PC-9 (cell line): ENCODE results near the gene TMEM119. TPM values are rescaled to one million over a fixed set of nuclear protein-coding genes. Genes with fewer than 3 reads are reported as not detected.
"Not testable (repeated sequence)": the region's sequence is repeated elsewhere in the genome, so short reads cannot be mapped to it uniquely, and the experiment has no call there.

Experiments
- BruUV-seq: library from RNA; stranded (reverse); fragments of 400-500 nt; replicated peaks from 2 replicates; lab custom pipeline; 2021; lab: Mats Ljungman, UMichigan
- CTCF ChIA-PET: fragments of 300-600 bp; sonication (Branson Sonifier 250); formaldehyde crosslinking; loops from one replicate; lab custom pipeline; 2022; ENCODE audit warnings: antibody characterized with exemption; lab: Charles Lee
- POLR2A ChIA-PET: fragments of 300-600 bp; sonication (Branson Sonifier 250); formaldehyde crosslinking; loops from one replicate; lab custom pipeline; 2022; ENCODE audit warnings: antibody characterized with exemption; ENCODE audit not compliant: unreplicated experiment; lab: Charles Lee
- DNase-seq, 2 experiments: peaks; one replicate each; pipeline versions ENCODE4 v3.0.0 to v3.0.0-alpha.2; 2015 to 2022; ENCODE audit warnings: mixed read lengths in 1 of 2
- H2AFZ ChIP-seq: fragments of 200-600 bp; sonication (generic); 2 replicates; pipeline ENCODE4 v1.8.1; 2017; ENCODE audit warnings: antibody characterized with exemption
- H3F3A ChIP-seq: fragments of 200-600 bp; sonication (generic); 2 replicates; pipeline ENCODE4 v1.8.1; 2017; ENCODE audit warnings: antibody characterized with exemption, mild to moderate bottlenecking, low read depth; ENCODE audit not compliant: insufficient read depth
- H3K27ac ChIP-seq: fragments of 200-600 bp; sonication (generic); 2 replicates; pipeline ENCODE4 v1.6.1; 2016; ENCODE audit warnings: mixed run types
- H3K27me3 ChIP-seq: fragments of 200-600 bp; sonication (generic); 2 replicates; pipeline ENCODE4 v1.6.1; 2016; ENCODE audit warnings: low read depth, mixed run types; ENCODE audit not compliant: insufficient read depth
- H3K36me3 ChIP-seq: fragments of 200-600 bp; sonication (generic); 2 replicates; pipeline ENCODE4 v1.6.1; 2016; ENCODE audit warnings: low read depth, mixed run types
- H3K4me1 ChIP-seq: fragments of 200-600 bp; sonication (generic); replicated peaks from 2 replicates; pipeline ENCODE4 v1.6.1; 2016; ENCODE audit warnings: mixed run types; ENCODE audit not compliant: insufficient read depth
- H3K4me2 ChIP-seq: fragments of 200-600 bp; sonication (generic); 2 replicates; pipeline ENCODE4 v1.6.1; 2017; ENCODE audit warnings: mixed run types
- H3K4me3 ChIP-seq: fragments of 200-600 bp; sonication (generic); 2 replicates; pipeline ENCODE4 v1.6.1; 2016; ENCODE audit warnings: mixed run types
- H3K79me2 ChIP-seq: fragments of 200-600 bp; sonication (generic); 2 replicates; pipeline ENCODE4 v1.6.1; 2017; ENCODE audit warnings: low read depth, mixed run types
- H3K9me2 ChIP-seq: fragments of 200-600 bp; sonication (generic); 2 replicates; pipeline ENCODE4 v1.8.1; 2017; ENCODE audit warnings: mild to moderate bottlenecking; ENCODE audit not compliant: insufficient read depth
- H3K9me3 ChIP-seq: fragments of 200-600 bp; sonication (generic); 2 replicates; pipeline ENCODE4 v1.8.1; 2016; ENCODE audit warnings: low read depth; ENCODE audit not compliant: insufficient read depth
- H4K20me1 ChIP-seq: fragments of 200-600 bp; sonication (generic); 2 replicates; pipeline ENCODE4 v1.8.1; 2017; ENCODE audit not compliant: insufficient read depth
- EZH2 ChIP-seq: fragments of 200-600 bp; sonication (generic); IDR thresholded peaks from 2 replicates; pipeline ENCODE4 v1.8.0; 2017; ENCODE audit warnings: antibody characterized with exemption, low read depth
- intact Hi-C: fragments of 100-400 bp; cut with micrococcal nuclease; formaldehyde crosslinking; loops from one replicate; pipeline ENCODE4 v1.10.0; 2022; ENCODE audit not compliant: unreplicated experiment
- total RNA-seq: library from RNA; stranded (reverse); gene quantifications from 2 replicates; pipeline ENCODE4 v1.2.3, GENCODE V29; 2021
- TF ChIP-seq, protein P1 (sequence below): fragments of 200-600 bp; sonication (generic); conservative IDR thresholded peaks from 2 replicates; pipeline ENCODE4 v1.6.1; 2017; ENCODE audit warnings: mixed run types, antibody characterized with exemption, mild to moderate bottlenecking, moderate library complexity

TMEM119 gene
- total RNA-seq, 1 experiment from 2014 or later: not detected

DNA sequence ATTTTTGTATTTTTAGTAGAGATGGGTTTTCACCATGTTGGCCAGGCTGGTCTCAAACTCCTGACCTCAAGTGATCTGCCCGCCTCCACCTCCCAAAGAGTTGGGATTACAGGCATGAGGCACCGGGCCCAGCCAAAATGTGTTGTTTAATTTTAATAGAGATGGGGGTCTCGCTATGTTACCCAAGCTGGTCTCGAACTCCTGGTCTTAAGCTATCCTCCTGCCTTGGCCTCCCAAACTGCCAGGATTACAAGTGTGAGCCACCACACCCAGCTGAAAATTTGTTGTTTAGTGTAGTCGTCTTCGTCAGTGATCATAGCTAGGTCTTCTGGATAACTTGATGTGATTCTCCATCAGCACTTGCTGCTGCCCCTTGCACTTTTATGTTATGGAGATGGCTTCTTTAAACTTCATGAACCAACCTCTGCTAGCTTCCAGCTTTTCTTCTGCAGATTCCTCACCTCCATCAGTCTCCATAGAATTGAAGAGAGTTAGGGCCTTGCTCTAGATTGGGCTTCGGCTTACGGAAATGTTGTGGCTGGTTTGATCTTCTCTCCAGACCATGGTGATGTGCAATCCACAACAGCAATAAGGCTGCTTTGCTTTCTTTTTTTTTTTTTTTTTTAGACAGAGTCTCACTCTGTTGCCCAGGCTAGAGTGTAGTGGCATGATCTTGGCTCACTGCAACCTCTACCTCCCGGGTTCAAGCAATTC, 22.5 kb downstream of the TMEM119 start:
- CTCF ChIA-PET: interaction anchor here (0.5 kb wide), 1 partner anchor 823 kb away, joined by 4 read pairs; no protein-coding TSS in a partner anchor

DNA sequence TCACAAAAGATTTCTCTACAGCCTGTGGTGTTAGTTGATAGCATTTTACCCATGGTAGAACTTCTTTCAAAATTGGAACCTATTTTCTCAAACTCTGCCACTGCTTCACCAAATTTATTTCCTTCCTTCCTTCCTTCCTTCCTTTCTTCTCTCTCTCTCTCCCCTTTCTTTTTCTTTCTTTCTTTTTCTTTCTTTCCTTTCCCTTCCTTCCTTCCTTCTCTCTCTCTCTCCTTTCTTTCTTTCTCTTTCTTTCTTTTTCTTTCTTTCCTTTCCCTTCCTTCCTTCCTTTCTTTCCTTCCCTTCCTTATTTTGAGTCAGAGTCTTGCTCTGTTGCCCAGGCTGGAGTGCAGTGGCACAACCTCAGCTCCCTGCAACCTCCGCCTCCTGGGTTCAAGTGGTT, 23.6 kb downstream of the TMEM119 start:
- H3K4me2 ChIP-seq, H3K9me2 ChIP-seq, H3F3A ChIP-seq, H3K4me1 ChIP-seq, intact Hi-C loops, H3K27me3 ChIP-seq, H2AFZ ChIP-seq, H3K4me3 ChIP-seq, POLR2A ChIA-PET, DNase-seq, H3K27ac ChIP-seq, BruUV-seq, H3K36me3 ChIP-seq, H3K79me2 ChIP-seq, H4K20me1 ChIP-seq, H3K9me3 ChIP-seq: not testable (repeated sequence)
- CTCF ChIA-PET: interaction anchor here (0.6 to 0.7 kb wide), 3 partner anchors 44 to 401 kb away, joined by 9 to 16 read pairs (median 11); no protein-coding TSS in a partner anchor

More for the DNA sequence above, 22.5 kb downstream of the TMEM119 start:
- Histone ChIP-seq H3F3A (no peaks in the 10 kb centered on the region), H3K9me2 (no peaks in the 10 kb centered on the region), H3K79me2 (no peaks in the 10 kb centered on the region), H3K27ac (no peak overlapping the region), H2AFZ (no peak overlapping the region), H3K4me2 (no peak overlapping the region), H4K20me1 (no peaks in the 10 kb centered on the region), H3K36me3 (no peaks in the 10 kb centered on the region), H3K4me3 (no peak overlapping the region), H3K9me3 (no peaks in the 10 kb centered on the region), H3K4me1 (no peaks in the 10 kb centered on the region), H3K27me3 (no peaks in the 10 kb centered on the region)
- POLR2A ChIA-PET: no interaction called here
- intact Hi-C loops: no loop called here
- no TSS peak for BruUV-seq
- no peak for DNase-seq
- TF ChIP-seq EZH2: no peak
- TF ChIP-seq, protein P1, sequence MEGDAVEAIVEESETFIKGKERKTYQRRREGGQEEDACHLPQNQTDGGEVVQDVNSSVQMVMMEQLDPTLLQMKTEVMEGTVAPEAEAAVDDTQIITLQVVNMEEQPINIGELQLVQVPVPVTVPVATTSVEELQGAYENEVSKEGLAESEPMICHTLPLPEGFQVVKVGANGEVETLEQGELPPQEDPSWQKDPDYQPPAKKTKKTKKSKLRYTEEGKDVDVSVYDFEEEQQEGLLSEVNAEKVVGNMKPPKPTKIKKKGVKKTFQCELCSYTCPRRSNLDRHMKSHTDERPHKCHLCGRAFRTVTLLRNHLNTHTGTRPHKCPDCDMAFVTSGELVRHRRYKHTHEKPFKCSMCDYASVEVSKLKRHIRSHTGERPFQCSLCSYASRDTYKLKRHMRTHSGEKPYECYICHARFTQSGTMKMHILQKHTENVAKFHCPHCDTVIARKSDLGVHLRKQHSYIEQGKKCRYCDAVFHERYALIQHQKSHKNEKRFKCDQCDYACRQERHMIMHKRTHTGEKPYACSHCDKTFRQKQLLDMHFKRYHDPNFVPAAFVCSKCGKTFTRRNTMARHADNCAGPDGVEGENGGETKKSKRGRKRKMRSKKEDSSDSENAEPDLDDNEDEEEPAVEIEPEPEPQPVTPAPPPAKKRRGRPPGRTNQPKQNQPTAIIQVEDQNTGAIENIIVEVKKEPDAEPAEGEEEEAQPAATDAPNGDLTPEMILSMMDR: no peak

DNA sequence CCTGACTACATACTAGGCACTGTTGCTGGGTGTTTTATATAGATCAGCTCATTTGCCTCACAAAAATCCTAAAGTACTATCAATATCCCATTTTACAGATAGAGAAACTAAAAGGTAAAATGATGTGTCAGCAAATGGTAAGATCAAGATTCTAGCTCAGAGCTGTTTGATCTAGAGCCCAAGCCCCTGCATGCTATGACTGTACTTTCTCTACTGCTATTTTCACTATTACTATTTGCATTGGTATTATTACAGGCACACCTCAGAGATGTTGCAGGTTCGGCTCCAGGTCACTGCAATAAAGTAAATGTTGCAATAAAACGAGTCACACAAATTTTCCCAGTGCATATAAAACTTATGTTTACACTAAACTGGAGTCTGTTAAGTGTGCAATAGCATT, 24.6 kb downstream of the TMEM119 start:
- no peaks in the 10 kb centered on the region for H3K9me2 ChIP-seq
- H3K4me1 ChIP-seq: no peaks in the 10 kb centered on the region
- no peaks in the 10 kb centered on the region for H3K79me2 ChIP-seq
- intact Hi-C loops: no loop called here
- ChIA-PET POLR2A (no interaction called here), CTCF (no interaction called here)
- H3K9me3 ChIP-seq: no peaks in the 10 kb centered on the region
- no peak overlapping the region for H3K4me3 ChIP-seq
- DNase-seq: no peak
- no peaks in the 10 kb centered on the region for H3K27me3 ChIP-seq
- no peak overlapping the region for H3K27ac ChIP-seq
- H3K36me3 ChIP-seq: peaks cover 1% of the 10 kb centered on the region; the same call in 1 of the 2 replicates
- H4K20me1 ChIP-seq: no peaks in the 10 kb centered on the region
- no peak overlapping the region for H3K4me2 ChIP-seq
- BruUV-seq: no TSS peak
- peaks cover 4% of the 10 kb centered on the region; the same call in 1 of the 2 replicates for H3F3A ChIP-seq
- no peak overlapping the region for H2AFZ ChIP-seq
- TF ChIP-seq EZH2: no peak
- TF ChIP-seq, protein P1: no peak
